Measurements from ENCODE around the gene AOPEP.

The AOPEP gene

GRCh38 chr9:94758880-94759279 lies 32.4 kb downstream of the AOPEP start:
- H3K4me3 ChIP-seq = no peak overlapping the region
- TF ChIP-seq CTCF (IDR thresholded peaks at IDR 0.05) = no peak
- DNase-seq (ENCODE audit: low spot score) = no peak
- no peak overlapping the region for H3K27ac ChIP-seq

GRCh38 chr9:94760010-94760409 lies 33.5 kb downstream of the AOPEP start:
- Histone ChIP-seq H3K4me3 (no peak overlapping the region), H3K27ac (no peak overlapping the region)
- TF ChIP-seq CTCF (IDR thresholded peaks at IDR 0.05) = no peak
- DNase-seq (ENCODE audit: low spot score) = no peak

- Histone ChIP-seq H3K27ac (no peak overlapping the region), H3K4me3 (no peak overlapping the region)
- DNase-seq (ENCODE audit: low spot score) = no peak
- no peak for TF ChIP-seq CTCF (IDR thresholded peaks at IDR 0.05)
Measured at GRCh38 chr9:94760660-94761059, 34.2 kb downstream of the AOPEP start.

GRCh38 chr9:94761481-94761880 lies 35.0 kb downstream of the AOPEP start:
- DNase-seq (ENCODE audit: low spot score) = no peak
- no peak for TF ChIP-seq CTCF (IDR thresholded peaks at IDR 0.05)
- no peak overlapping the region for H3K4me3 ChIP-seq

GRCh38 chr9:94767331-94768072 lies 41.0 kb downstream of the AOPEP start:
- no peak overlapping the region for H3K27ac ChIP-seq
- no peak overlapping the region for H3K4me3 ChIP-seq
- DNase-seq (ENCODE audit: low spot score) = no peak
- no peak for TF ChIP-seq CTCF (IDR thresholded peaks at IDR 0.05)

More at GRCh38 chr9:94761481-94761880, 35.0 kb downstream of the AOPEP start:
- no peak overlapping the region for H3K27ac ChIP-seq

GRCh38 chr9:94768766-94769165 lies 42.3 kb downstream of the AOPEP start:
- TF ChIP-seq CTCF (IDR thresholded peaks at IDR 0.05) = no peak
- no peak overlapping the region for H3K27ac ChIP-seq
- no peak overlapping the region for H3K4me3 ChIP-seq
- no peak for DNase-seq (ENCODE audit: low spot score)

GRCh38 chr9:94770334-94770733 lies 43.8 kb downstream of the AOPEP start:
- no peak for DNase-seq (ENCODE audit: low spot score)
- TF ChIP-seq CTCF (IDR thresholded peaks at IDR 0.05) = no peak
- Histone ChIP-seq H3K27ac (no peak overlapping the region), H3K4me3 (no peak overlapping the region)

Data from coronary artery (tissue), 2 donors.